ENCODE results near the gene STRADB.

- TF ChIP-seq ZNF133 (tag by site-specific recombination; IDR thresholded peaks at IDR 0.05) (no peak), ZNF654 (tag by site-specific recombination; IDR thresholded peaks at IDR 0.05; ENCODE audit: low read depth) (no peak), CTCF (tag by site-specific recombination; IDR thresholded peaks at IDR 0.05) (no peak), ZNF311 (tag by site-specific recombination; IDR thresholded peaks at IDR 0.05; ENCODE audit: borderline replicate concordance) (no peak)
Measured at GRCh38 chr2:201420442-201421113, 31.0 kb upstream of the STRADB start.
